GM12864 (cell line): Measurements from ENCODE around the gene ITIH3.

Experiments
- DNase-seq: peaks from one replicate; pipeline ENCODE4 v3.0.0-alpha.2; 2011; ENCODE audit warnings: low read depth
- H3K4me3 ChIP-seq: 2 replicates; pipeline ENCODE4 v1.5.1; 2011; ENCODE audit warnings: mild to moderate bottlenecking, low read depth, low read length, control low read depth
- TF ChIP-seq, protein P1 (sequence below): IDR thresholded peaks from 2 replicates; pipeline ENCODE4 v1.5.1; 2011; ENCODE audit warnings: low read depth, mild to moderate bottlenecking, moderate library complexity, low read length, control low read depth, inconsistent platforms; ENCODE audit errors: missing control alignments

Gene ITIH3, protein sequence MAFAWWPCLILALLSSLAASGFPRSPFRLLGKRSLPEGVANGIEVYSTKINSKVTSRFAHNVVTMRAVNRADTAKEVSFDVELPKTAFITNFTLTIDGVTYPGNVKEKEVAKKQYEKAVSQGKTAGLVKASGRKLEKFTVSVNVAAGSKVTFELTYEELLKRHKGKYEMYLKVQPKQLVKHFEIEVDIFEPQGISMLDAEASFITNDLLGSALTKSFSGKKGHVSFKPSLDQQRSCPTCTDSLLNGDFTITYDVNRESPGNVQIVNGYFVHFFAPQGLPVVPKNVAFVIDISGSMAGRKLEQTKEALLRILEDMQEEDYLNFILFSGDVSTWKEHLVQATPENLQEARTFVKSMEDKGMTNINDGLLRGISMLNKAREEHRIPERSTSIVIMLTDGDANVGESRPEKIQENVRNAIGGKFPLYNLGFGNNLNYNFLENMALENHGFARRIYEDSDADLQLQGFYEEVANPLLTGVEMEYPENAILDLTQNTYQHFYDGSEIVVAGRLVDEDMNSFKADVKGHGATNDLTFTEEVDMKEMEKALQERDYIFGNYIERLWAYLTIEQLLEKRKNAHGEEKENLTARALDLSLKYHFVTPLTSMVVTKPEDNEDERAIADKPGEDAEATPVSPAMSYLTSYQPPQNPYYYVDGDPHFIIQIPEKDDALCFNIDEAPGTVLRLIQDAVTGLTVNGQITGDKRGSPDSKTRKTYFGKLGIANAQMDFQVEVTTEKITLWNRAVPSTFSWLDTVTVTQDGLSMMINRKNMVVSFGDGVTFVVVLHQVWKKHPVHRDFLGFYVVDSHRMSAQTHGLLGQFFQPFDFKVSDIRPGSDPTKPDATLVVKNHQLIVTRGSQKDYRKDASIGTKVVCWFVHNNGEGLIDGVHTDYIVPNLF

DNA sequence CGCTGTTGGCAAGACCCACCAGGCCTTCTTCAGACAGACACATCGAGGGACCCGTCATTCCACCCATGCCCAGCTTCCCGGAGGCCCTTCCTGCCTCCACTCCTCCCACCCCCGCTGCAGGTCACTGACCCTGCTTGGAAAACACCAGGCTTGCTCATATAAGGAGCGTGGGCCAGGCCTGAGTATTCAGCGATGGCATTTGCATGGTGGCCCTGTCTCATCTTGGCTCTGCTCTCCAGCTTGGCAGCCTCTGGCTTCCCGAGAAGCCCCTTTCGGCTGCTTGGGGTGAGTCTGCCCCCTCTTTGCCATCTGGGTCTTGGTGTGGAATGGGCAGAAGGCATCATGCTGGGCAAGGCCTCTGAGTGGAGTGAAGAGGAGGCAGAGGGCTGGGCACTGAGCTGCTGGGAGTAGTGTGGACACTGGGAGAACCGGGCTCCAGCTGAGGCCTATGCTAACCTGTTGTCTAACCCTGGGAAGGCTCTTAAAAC, at the start of gene ITIH3:
TSS of gene ITIH3 (plus strand) at position 185 of the 488 bp plus-strand sequence. CDS start at position 193, 8 bp downstream.
- no peak within 1 kb of the TSS for H3K4me3 ChIP-seq
- TF ChIP-seq, protein P1, sequence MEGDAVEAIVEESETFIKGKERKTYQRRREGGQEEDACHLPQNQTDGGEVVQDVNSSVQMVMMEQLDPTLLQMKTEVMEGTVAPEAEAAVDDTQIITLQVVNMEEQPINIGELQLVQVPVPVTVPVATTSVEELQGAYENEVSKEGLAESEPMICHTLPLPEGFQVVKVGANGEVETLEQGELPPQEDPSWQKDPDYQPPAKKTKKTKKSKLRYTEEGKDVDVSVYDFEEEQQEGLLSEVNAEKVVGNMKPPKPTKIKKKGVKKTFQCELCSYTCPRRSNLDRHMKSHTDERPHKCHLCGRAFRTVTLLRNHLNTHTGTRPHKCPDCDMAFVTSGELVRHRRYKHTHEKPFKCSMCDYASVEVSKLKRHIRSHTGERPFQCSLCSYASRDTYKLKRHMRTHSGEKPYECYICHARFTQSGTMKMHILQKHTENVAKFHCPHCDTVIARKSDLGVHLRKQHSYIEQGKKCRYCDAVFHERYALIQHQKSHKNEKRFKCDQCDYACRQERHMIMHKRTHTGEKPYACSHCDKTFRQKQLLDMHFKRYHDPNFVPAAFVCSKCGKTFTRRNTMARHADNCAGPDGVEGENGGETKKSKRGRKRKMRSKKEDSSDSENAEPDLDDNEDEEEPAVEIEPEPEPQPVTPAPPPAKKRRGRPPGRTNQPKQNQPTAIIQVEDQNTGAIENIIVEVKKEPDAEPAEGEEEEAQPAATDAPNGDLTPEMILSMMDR, result no peak

DNA sequence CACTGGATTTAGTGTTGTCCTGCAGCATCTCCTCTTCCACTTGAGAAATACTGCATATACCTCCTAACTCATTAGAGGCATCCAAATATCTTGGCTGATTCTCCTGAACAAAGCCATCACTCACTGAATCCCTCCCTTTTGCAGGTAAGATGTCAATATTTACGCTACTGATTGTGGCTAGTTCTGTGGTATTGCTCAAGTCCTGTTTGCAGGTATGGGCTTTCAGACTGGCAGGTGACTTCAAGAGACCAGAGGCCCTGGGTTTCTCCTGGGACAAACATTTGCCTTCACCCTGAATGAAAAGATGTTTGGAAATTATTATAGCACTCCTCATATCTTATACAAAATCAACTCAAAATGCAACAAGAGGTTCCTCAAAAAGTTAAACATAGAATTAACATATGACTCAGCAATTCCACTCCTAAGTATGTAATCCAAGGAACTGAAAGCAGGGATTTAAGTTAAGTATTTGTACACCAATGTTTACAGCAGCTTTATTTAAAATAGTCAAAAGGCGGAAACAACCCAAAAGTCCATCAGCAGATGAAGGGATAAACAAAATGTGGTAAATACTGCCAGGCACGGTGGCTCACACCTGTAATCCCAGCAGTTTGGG, 42.4 kb upstream of the ITIH3 start:
- TF ChIP-seq, protein P1, result no peak
- H3K4me3 ChIP-seq, result no peak overlapping the region
- no peak for DNase-seq

More for the DNA sequence above, at the start of gene ITIH3:
- no peak for DNase-seq

DNA sequence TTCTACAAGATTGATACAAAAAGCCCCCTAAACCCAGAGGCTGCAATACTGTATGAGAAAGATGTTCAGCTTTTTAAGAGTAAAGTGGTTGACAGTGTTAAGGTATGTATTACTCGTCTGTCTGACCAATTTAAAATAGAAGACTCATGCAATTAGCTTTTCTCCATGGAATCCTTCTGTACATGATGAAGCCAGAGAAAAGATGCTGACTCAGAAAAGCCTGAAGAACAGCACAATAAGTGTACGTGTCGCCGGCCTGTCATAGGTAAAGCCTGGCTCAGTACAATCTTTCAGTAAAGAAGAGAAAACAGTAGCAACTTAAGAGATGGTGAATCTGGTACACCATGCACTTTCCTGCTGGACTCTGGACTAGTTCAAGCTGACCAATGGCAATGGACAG, 40.2 kb upstream of the ITIH3 start:
- TF ChIP-seq, protein P1, result no peak
- no peak for DNase-seq

DNA sequence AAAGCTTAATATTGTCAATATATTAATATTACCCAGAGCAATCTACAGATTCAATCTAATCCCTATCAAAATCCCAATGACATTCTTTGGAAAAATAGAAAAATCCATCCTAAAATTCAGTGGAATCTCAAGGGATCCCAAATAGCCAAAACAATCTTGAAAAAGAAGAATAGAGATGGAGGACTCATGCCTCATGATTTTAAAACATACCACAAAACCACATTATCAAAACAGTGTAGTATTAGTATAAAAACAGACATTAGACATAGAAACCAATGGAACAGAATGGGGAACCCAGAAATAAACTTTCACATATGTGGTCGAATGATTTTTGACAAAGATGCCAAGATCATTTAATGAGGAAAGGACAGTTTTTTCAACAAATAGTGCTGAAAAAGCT, 38.5 kb upstream of the ITIH3 start:
- DNase-seq, result no peak
- TF ChIP-seq, protein P1, result no peak
- H3K4me3 ChIP-seq, result no peak overlapping the region

More for the DNA sequence above, 40.2 kb upstream of the ITIH3 start:
- H3K4me3 ChIP-seq, result no peak overlapping the region

DNA sequence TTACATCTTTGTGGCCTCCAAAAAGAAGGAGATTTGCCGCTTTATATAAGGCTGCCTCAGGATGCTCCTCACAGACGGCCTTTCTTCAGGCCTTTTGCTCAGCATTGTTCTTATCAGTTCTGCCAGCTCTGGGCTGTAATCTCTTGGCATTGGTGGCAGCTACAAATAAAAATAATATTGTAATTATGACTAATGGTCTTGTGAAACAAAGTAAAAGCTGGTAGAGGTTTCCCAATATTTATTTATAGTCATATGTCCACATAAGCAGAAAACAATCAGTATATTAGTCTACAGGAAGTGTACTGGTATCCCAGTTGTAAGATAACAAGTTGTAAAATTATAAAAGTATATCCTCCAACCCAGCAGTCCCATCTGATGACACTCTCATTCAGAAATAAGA, 31.1 kb upstream of the ITIH3 start:
- DNase-seq, result no peak
- H3K4me3 ChIP-seq, result no peak overlapping the region

More for the DNA sequence above, 31.1 kb upstream of the ITIH3 start:
- TF ChIP-seq, protein P1, result no peak
